LNCAP (cell line): ENCODE data around the gene SCFD1.

Experiments used
- CTCF ChIP-seq: fragments of 450-650 bp; IDR thresholded peaks from 2 replicates; pipeline ENCODE4 v1.5.1; 2017; ENCODE audit warnings: mild to moderate bottlenecking

SCFD1 gene

DNA sequence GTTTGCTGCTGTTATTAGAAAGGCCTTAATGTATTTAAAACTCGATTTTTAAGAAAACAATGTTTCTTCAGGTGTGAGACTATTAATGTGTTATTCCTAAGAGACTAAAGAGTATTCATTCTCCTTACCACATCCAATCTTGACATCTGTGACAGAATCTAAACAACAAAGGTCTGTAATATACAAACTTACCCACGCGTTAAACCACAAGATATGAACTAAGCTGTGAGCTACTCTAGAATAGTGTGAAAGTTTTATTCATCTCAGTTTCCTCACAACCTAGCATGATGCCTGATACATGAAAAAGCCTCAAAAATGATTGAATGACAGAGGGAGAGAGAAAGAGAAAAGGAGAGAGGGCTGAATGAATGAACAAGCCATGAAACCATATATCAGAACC, 135.0 kb downstream of the SCFD1 start:
- no peak for TF ChIP-seq CTCF

DNA sequence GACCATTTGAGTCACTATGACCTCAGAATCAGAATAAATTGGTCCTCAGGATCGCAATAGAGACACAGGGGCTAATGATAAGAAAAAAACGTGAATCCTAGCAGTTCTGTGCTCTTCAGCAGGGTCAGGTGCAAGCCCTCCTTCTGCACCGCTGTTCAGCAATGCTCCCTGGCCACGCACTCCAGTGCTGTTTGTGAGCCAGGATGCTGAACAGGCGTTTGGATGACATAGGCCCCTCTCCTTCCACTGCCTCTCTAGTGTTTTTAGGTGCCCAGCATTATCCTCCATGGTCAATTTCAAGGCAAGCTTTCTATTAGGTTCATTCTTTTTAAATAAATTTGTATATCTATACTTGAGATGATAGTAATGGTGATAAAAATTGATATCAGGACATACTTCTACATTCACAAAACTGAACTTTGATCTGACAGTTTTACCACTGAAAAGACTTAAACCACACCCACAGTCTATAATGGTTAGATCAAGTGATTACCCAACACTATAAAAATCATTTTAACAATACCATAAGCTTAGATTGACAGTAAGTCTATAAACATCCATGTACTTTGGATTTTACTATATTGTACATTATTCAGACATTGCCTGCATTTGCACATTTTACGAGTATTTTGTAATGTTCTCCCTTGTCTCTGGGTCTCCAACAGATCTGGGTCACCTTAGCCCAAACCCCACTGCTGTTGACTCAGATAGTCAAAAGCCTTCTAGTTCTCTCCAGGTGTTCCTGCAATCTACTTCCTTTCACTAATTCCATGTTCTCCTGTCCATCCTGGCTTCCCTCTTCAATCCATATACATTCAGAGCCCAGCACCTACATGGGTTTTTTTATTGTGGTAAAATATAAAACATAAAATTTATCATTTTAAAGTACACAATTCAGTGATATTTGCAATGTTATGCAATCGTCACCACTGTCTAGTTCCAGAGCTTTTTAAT, 137.3 kb downstream of the SCFD1 start:
- TF ChIP-seq CTCF, result no peak

DNA sequence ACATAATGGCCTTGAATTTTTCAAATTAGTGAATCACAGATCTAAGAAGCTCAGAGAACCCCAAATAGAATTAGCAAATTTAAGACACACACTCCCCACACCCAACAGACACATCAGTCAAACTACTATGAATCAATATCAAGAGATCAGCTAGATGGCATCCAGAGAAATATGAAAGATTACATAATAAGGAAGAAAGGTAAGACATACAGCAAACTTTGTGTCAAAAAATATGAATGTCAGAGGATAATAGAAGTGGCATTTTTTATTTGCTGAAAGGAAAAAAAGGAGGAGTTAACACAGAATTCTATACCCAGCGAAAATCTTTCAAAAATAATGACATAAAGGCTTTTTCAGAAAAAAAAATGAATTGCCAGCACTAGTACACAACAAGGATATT, 141.8 kb downstream of the SCFD1 start:
- no peak for TF ChIP-seq CTCF

DNA sequence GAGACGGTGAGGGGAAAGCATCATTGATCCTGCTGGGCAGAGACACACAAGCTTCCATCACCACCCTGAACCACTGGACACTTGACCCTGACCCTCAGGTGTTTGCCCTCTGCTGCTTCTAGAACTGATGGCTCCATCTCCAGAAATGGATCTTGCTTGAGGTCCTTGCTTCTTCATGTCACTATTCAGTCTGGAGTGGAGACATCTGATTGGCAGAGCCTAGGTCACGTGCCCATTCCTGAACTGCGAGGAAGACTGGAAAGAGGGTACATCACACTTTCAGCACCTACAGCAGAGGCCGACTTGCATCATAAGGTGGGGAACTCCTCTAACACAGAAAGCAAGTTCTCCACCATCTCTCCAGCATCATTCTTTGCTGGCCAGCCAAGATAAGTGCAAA, 145.5 kb downstream of the SCFD1 start:
- no peak for TF ChIP-seq CTCF

DNA sequence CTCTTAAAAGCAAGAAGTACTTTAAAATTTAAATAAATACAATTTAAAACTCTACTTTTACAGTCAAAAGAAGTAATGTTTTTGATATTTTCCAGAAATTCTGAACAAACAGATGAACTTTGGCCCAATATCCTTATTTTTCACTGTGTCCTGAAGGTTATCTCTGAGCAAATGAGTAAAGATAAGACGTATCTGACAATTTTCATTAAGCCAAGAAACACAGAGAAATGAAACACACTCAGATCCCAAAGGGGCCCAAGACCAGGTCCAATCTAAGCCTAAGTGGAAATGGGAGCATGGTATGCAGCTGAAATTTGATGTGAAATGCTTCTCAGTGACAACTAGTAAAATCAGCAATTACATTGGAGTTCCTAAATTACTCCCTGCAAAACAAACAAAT, 146.7 kb downstream of the SCFD1 start:
- TF ChIP-seq CTCF, result no peak

DNA sequence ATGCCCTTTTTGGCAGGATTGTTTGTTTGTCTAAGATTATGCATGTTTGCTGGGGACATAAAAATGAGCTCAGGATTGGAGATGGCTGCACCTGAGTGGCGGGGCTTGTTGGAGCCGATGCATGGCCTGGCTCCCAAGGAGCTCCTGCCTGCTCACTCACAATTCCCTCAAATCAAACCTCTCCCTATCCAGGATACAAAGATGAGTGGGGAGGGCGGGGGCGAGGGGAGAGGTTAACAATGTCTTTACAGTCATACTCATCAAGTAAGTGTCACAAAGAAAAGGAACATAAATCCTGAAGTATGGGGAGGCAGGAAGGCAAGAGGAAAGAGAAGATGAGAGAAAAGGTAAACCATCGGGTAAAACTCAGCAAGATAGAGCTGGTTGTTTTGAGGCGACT, 148.3 kb downstream of the SCFD1 start:
- TF ChIP-seq CTCF, result no peak

DNA sequence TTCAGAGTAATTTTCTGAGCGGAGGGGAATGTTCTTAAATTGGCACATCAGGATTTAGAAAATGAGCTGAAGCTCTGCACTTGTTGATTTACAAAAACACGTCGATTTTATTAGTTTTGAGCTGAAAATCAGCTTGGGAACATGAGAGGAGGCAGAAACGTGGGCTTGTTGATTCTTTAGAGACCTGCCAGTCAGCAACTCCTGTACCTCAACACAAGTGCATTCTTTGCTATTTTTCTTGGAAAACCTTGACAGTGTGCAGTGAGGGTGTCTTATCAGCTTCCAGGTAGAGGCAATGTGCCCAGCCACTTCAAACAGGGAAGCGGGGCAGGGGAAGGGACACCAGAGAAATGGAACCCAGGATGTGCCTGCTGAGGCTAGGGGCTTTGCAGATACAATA, 149.5 kb downstream of the SCFD1 start:
- no peak for TF ChIP-seq CTCF

- no peak for TF ChIP-seq CTCF
Observed at GRCh38 chr14:30779210-30779609, 157.1 kb downstream of the SCFD1 start.
